Left renal cortex interstitium (tissue), 4 donors: ENCODE measurements around the gene C19orf25. TPM values are rescaled to one million over a fixed set of nuclear protein-coding genes. Genes with fewer than 3 reads are reported as not detected.
A peak's percentile ranks its signal among the peaks of the same experiment; 100 is the strongest.
"Not testable (repeated sequence)": the region's sequence is repeated elsewhere in the genome, so short reads cannot be mapped to it uniquely, and the experiment has no call there.

Source experiments
- DNase-seq, 4 donors: peaks; one replicate each; pipeline ENCODE4 v3.0.0-alpha.2; 2013; ENCODE audit warnings: low read depth in 4 of 4, low spot score in 2 of 4, missing footprints in 1 of 4
- polyA plus RNA-seq, 4 donors: library from polyadenylated mRNA; unstranded; fragments of 120-200 nt; gene quantifications; one replicate each; pipeline ENCODE4 v1.2.1, GENCODE V29; 2013; ENCODE audit not compliant: insufficient read length in 4 of 4

The C19orf25 gene
- polyA plus RNA-seq, 4 donors, result 17.1 to 38.3 (median 33.1) TPM

DNA sequence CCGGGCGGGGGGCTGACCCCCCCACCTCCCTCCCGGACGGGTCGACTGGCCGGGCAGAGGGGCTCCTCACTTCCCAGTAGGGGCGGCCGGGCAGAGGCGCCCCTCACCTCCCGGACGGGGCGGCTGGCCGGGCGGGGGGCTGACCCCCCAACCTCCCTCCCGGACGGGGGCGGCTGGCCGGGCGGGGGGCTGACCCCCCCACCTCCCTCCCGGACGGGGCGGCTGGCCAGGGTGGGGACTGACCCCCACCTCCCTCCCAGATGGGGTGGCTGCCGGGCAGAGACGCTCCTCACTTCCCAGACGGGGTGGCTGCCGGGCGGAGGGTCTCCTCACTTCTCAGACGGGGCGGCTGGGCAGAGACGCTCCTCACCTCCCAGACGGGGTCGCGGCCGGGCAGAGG is 20.2 kb upstream of the C19orf25 start:
- DNase-seq, result not testable (repeated sequence)

DNA sequence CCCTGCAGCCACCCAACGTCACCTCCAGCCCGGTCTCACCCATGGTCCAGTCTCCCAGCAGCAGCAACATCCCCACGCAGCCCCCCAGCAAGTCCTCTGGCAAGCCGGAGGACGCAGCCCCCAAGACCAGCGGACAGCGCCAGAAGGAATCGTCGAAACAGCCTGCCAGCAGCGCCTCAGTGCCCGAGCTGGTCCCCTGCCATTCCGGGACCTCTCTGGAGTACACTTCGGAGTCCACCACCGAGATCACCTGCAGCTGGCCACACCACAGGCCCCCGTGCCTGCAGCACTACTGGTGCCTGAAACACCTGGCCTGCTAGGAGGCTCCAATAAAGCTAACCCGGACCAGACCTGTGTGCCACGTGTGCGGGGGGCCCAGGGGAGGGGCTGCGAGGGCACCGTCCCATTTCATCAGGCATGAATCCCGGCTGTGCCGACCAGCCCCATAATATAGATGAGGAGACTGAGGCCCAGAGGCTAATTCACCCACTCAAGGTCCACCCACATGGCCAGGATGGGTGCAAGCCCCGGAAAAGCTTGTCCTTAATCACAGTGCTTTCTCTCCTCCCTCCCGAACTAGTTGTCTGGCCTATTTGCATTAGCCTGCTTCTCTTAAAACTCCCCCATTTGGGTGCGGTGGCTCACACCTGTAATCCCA is 18.7 kb upstream of the C19orf25 start:
- no peak for DNase-seq

DNA sequence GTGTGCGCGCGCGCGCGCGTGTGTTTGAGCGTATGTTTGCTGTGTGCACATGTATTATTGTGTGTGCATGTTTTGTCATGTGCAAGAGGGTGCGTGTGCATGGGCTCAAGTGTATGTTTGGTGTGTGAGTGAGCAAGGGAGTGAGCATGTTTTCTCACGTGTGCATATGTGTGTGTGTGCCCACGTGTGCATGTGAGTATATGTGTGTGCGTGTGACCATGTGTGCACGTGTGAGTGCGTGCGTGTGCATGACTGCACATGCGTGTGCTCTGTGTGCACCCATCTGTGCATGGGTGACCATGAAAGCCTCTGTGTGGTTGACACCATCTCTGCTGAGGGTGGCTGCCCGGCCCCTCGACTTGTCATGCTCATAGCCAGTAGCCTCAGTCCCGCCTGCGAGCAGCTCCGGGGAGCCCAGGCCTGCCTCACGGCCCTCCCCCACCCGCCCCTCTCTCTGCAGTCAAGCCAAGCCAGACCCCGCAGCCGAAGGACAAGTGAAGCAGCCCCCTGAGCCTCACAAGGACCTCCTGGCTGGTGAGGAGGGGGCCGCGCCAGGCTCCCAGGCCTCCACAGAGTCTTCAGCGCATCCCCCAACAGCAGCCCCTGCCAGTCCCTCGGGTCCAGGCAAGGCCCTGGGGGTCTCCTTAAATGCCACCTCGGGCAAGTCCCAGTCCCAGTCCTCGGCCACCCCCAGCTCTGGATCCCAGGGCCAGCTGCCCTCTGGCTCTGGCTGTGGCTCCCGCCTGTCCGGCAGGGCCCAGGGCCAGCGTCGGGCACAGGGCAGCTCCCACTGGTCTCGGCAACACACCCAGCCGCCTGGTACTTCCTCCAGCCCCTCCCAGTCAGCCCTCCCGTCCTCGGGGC is 17.9 kb upstream of the C19orf25 start:
- DNase-seq, result no peak

DNA sequence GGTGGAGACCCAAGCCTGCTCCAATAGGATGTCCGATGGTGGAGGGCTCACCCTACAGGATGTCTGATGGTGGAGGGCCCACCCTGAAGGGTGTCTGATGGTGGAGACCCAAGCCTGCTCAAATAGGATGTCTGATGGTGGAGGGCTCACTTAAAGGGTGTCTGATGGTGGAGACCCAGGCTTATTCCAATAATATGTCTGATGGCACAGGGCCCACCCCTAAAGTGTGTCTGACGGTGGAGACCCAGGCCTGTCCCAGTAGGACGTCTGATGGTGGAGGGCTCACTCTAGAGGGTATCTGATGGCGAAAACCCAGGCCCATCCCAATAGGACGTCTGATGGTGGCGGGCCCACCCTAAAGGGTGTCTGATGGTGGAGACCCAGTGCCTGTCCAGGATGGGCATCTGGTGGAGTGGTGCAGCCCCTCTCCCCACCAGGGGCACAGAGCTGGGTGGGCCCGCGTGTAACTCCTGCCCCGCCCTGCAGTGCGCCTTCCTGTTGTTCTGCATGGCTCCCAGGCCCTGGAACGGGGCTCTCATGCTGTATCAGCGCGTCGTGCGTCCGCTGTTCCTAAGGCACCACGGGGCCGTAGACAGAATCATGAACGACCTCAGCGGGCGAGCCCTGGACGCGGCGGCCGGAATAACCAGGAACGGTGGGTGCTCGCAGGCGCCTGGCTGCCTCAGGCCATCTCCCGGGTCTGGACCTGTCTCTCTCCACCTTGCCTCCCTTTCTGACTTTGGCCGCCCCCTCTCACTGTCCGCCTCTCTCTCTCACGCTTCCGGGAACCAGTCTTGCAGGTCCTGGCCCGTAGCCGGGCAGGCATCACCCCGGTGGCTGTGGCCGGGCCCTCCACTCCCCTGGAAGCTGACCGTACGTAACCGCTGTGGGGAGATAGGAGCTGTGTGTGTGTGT is 17.0 kb upstream of the C19orf25 start:
- no peak for DNase-seq

DNA sequence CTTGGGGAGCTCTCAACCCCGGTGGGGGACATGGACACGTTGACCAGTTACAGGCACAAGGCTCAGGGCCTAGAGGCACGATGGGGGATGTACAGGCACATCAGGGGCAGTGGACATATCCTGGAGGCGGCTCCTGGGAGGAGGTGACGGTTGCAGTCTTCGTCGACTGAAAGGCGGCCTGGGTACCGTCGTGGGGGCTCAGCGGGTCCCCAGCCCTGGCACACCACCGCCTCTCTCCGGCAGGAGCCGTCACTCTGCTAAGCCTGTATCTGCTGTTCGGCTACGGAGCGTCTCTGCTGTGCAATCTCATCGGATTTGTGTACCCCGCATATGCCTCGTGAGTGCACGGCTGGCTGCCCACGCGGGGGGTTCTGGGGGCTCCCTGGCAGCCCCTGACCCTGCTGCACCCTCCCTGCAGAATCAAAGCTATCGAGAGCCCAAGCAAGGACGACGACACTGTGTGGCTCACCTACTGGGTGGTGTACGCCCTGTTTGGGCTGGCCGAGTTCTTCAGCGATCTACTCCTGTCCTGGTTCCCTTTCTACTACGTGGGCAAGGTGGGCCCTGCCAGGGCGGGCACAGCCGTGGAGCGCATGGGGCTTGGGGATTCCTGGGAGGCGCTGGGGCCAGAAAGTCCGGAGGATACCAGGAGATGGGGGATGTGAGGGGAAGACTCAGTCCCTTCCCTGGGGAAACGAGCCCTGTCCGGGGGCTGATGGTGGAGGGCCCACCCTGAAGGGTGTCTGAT is 16.2 kb upstream of the C19orf25 start:
- no peak for DNase-seq

DNA sequence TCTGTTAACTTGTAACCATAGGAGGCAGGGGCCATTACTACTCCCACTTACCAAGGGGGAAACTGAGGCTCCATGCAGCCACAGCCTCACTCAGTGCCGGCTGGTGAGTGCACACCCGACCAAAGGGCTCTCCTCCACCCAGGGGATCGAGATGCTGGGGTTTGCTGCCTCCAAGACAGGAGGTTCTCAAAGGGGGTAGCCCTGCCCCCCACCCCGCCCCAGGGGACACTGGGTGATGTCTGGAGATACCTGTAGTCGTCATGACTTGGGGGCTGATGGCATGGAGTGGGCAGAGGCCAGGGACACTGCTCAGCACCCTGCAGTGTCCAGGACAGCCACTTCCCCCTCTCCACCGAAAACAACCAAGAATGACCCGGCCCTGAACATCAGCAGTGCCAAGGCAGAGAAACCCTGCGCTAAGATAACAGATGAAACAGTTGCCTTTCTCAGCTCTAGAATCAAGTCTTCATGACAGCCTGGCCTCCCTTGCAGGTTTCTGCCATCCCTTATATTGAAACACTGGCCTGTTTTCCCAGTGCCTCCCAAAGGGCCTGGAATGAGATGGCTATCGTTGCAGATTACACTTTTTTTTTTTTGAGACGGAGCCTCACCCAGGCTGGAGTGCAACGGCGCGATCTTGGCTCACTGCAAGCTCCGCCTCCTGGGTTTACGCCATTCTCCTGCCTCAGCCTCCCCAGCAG is 15.2 kb upstream of the C19orf25 start:
- no peak for DNase-seq

DNA sequence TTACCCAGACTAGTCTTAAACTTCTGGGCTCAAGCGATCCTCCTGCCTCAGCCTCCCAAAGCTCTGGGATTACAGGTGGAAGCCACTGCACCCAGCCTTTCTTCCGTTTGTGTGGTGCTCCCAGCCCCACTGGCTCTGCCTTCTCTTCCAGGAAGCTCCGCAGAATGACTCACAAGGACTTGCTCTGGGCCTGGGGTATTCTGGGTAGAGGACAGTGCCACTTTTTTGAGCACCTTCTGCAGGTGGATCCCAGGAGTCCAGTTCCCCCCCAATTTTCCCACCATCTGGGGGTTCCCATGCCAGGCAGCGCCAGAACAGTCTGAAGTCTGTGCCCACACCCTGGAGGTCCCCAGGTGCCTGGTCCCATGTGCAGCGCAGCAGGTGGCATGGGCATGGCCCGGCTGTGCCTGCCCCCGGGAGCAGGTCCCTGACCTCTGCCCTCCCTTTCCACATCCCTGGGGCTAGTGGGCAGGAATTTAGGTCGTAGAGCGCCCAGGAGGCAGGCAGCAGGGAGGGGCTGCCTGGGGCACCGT is 13.5 kb upstream of the C19orf25 start:
- DNase-seq, result no peak

DNA sequence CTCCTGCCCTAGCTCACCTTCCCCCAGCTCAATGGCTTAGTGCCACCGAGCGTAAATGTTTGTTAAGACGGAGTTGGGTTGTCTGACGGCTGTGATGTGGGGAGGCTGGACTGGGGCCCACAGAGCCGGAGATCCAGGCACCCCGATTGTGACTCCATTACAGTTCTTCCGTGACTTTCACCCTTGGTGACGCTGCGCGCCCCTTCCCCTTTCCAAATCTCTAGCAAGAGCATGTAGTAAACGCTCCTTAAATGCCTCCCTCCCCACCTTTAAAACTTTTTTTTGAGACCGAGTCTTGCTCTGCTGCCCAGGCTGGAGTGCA is 12.8 kb upstream of the C19orf25 start:
- DNase-seq, result no peak

DNA sequence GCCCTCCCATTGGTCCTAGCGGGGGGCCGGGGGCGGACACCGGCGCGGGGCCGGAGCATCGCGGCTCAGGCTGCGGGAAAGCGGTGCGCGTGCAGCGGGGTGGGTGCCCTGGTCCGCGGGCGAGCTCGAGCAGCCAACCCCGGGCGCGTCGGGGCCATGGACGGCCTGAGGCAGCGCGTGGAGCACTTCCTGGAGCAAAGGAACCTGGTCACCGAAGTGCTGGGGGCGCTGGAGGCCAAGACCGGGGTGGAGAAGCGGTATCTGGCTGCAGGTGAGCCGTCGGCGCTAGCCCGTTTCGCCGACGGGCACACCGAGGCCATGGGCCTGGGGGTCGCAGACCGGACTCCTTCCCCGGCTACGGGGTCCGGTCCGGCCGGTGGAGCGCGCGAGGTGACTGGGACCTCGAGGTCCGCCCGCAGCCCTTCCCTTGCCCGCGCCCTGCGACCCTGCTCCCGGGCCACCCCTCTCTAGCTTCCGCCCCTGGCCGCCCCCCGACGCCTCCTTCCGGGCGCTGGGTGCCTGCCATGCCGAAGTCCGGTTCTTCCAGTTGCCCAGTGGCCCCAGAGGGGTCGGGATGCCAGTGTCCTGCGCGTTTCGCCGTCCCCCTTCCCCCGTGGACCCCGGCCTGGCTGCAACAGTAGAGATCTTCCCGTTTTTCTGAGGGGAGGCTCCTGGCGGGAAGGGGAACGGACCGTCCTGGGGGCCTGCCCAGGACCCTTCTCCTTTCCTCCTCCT is 12.3 kb upstream of the C19orf25 start, which contains the start of gene REEP6:
Gene REEP6 (plus strand): TSS at position 68 of the 735 bp plus-strand sequence. CDS start 89 bp downstream, at position 157.
- DNase-seq, result no peak

DNA sequence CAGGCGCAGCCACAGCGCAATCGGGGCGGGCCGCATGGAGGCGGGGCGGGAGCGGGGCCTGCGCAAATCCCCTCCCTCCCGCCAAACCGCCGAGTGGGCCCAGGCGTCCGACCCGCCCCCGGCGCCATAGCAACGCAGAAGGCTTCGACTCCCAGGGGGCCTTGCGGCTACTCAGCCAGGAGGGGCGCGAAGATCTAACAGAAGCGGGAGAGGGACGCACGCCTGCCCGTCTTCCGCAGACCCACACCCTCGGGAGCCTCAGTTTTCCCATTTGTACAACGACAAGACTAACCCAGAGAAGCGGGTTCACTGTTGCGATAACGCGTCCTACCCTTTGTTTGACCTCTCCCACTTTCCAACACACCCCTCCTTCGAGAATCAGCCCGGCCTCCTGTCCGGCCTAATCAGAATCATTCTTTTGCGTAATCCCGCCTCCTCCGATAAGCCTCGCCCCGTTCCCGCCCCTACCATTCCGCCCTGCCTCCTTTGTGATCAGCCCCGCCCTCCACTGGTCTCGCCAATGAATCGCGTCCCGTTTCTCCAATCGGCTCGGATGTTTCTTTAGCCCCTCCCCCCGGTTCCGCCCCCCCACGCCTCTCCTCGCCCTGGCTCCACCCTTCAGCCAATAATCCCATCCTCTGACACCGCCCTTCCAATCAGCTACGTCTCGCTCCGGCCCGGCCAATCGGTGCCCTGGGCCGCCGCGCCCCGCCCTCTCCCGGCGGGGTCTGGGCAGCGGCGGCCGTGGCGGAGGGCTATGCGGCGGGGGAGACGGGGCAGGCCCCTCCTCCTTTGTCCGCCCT is 11.5 kb upstream of the C19orf25 start, which contains the start of gene PCSK4:
Gene PCSK4 (minus strand): TSS at position 40 of the 803 bp plus-strand sequence. CDS start 4 bp downstream, at position 36.
- peak; percentile 95 to 99 (median 96) for DNase-seq

DNA sequence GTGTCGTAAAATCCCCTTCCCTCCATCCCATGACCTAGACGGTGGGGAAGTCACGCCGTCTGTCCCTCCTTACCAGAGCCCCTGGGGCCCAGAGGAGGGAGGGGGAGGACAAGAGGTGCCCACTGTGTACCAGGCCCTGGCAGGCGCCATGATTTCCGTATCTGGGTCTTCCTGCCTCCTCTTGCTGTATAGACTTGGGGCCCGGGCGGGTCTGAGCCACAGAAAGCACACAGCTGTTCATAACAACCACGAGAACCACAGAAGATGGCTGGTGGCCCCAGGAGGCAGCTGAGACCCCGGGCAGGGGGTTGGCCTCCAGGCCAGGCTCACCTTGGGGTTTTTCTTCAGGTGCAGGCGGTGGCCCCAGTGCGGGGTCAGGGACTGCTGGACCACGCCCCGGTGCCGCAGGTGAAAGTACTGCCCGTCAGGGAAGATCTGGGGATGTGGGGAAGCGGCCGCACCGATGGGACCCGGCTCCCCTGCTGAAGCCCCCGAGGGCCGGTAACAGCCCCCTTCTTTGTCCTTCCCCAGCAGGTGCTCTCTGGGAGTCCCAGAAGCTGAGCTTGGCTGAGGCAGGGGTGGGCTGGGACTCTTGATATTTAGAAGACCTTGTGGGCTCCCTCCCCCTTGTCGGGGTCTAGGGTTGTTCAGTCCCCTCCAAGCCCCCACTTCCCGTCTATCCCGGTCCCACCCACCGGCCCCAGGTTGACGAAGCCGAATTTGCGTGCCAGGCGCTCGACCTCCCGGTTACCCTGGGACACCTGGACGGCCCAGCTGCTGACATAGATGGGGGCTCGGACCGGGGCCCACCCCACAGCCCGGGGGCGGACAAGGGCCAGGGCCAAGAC is 10.7 kb upstream of the C19orf25 start:
- no peak for DNase-seq

DNA sequence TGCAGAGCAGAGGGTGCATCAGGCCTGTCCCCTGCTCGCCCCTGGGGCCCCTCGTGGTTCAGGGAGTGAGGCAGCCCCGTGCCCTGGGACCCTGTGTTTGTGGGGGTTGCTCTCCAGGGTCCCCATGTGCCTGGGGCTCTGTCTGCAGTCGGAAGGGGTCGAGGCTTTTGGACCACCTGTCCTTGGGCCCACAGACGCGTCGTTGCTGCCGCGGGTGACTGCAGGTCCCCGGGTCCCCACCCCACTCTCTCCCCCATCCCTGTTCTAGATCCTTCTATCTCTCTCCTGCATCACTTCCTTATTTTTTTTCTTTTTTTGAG is 9.2 kb upstream of the C19orf25 start:
- no peak for DNase-seq

DNA sequence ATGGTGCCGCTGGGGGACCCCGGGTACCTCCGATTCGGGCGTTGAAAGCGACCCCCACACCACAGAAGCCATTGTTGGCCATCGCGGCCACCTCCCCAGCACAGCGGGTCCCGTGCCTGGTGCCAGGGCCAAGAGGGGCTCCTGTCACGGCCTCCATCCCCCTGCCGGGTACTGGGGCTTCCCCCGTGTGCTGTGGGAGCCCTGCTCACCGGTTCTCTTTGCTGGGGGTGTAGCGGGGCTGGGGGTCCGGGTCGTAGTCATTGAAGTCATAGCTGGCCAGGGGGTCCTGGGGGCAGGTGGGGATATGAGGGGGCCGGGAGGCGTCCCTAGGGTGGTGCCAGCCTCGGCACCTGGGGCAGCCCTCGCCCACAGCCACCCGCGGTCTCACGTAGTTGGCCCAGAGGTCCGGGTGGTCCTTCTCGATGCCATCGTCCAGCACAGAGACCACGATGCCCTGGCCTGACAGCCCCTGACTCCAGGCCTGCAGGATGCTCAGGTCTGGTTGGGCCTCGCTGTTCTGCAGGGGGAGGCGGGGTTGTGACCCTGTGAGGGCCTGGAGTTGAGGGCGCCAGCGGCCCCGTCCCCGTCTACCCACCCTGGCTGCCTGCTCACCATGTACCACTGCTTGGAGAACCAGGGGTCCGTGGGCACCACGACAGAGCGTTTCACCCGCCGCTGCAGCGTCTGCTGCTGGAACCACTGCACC is 8.7 kb upstream of the C19orf25 start:
- no peak for DNase-seq

DNA sequence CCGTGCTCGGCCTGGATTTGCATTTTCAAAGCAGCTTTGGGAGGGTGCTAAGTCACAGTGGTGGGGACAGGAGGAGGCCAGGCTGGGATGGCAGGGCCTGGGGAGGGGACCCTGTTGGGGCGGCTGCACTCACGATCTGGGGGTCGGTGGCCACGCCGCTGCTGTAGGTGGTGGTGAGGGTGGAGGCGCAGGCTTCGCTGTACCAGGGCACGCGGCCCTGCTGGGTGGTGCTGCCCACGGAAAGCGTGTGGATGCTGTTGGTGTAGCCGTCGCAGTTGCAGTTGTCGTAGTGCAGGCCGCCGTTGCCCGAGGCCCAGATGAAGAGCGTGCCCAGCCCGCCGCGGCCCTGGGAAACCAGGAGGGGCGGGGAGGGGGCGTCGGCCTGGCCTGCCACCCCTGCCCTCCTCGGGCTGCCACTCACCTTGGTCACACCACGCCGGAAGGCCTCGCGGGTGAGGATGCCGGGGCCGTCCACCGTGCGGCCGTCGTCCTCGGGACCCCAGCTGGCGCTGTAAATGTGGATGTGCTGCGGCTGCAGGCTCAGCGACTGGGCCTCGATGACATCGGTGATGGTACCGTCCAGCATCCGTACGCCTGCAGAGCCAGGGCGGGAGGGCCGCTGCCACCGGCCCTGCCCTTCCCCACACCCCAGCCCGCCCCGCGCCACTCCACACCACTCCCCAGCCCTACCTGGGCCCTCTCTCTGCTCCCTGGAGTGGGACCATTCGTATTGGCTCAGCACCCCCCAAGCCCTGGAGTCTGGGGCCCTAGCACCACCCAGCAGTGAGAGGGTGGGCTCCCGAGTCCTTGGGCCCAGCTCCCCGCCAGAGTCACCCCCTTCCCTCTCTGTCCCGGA is 7.9 kb upstream of the C19orf25 start:
- no peak for DNase-seq

DNA sequence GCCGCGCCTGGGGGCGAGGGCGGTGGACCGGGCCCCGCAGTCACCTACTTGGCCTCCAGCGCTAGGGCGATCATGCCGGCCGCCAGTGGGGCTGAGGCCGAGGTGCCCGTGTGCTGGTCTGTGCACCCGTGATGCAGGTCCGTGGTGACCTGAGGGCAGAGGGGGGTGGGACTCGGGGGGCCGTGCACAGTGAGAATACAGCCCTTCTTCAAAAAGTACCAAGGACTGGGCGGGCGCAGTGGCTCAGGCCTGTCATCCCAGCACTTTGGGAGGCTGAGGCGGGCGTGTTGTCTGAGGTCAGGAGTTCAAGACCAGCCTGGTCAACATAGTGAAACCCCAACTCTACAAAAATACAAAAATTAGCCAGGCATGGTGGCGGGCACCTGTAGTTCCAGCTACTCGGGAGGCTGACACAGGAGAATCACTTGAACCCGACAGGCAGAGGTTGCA is 5.0 kb upstream of the C19orf25 start:
- DNase-seq, result no peak
